HFFc6 (cell line): ENCODE data around the gene TFIP11. TPM values are rescaled to one million over a fixed set of nuclear protein-coding genes. Genes with fewer than 3 reads are reported as not detected.
A peak's percentile ranks its signal among the peaks of the same experiment; 100 is the strongest.
"Not testable (repeated sequence)": the region's sequence is repeated elsewhere in the genome, so short reads cannot be mapped to it uniquely, and the experiment has no call there.

Source experiments
- DNase-seq: peaks from one replicate; pipeline ENCODE4 v3.0.0-alpha.2; 2018
- H3K27ac Mint-ChIP-seq: 2 replicates; pipeline ENCODE4 v1.8.0; 2020; ENCODE audit warnings: mild to moderate bottlenecking, mixed read lengths
- H3K27me3 Mint-ChIP-seq: 2 replicates; pipeline ENCODE4 v1.8.0; 2021; ENCODE audit warnings: mild to moderate bottlenecking, moderate library complexity, mixed read lengths; ENCODE audit not compliant: insufficient read depth
- H3K36me3 Mint-ChIP-seq: 2 replicates; pipeline ENCODE4 v1.8.0; 2021; ENCODE audit warnings: low read depth, mixed read lengths
- H3K4me1 Mint-ChIP-seq: 2 replicates; pipeline ENCODE4 v1.8.0; 2020; ENCODE audit warnings: low read depth, mixed read lengths
- H3K4me3 Mint-ChIP-seq: 2 replicates; pipeline ENCODE4 v1.8.0; 2020; ENCODE audit warnings: mild to moderate bottlenecking, moderate library complexity, mixed read lengths
- H3K9me3 Mint-ChIP-seq: 2 replicates; pipeline ENCODE4 v1.8.0; 2020; ENCODE audit warnings: mild to moderate bottlenecking, mixed read lengths
- total RNA-seq, 6 experiments: library from RNA; stranded (reverse); fragmentation: NEBNext Ultra II Directional; extraction: Animal tissue kit (Norgen Biotek cat#: 25700); gene quantifications; 2 replicates in 1 of 6; 3 replicates in 5 of 6; pipeline ENCODE4 v1.2.3, GENCODE V29; 2021
- TF ChIP-seq, protein P1 (sequence below): fragments of 200-600 bp; sonication (generic); IDR thresholded peaks from 2 replicates; pipeline ENCODE4 v1.5.0; 2021; ENCODE audit warnings: antibody characterized with exemption, mild to moderate bottlenecking

Gene TFIP11
- total RNA-seq, 6 experiments from 2014 or later, result 31.4 to 35.8 (median 33.9) TPM

DNA sequence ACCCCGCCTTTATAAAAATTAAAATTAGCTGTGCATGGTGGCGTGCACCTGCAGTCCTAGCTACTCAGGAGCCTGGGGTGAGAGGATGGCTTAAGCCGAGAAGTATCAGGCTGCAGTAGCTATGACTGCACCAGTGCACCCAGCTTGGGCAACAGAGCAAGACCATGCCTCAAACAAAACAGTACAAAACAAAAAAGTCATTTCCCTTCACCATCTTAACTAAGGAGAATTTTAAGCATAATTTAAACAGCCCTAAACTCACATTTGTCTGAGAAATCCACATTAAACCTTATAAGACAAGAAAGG, 23.3 kb upstream of the TFIP11 start:
- Mint-ChIP-seq H3K27me3 (no peaks in the 10 kb centered on the region), H3K9me3 (no peaks in the 10 kb centered on the region)
- TF ChIP-seq, protein P1, sequence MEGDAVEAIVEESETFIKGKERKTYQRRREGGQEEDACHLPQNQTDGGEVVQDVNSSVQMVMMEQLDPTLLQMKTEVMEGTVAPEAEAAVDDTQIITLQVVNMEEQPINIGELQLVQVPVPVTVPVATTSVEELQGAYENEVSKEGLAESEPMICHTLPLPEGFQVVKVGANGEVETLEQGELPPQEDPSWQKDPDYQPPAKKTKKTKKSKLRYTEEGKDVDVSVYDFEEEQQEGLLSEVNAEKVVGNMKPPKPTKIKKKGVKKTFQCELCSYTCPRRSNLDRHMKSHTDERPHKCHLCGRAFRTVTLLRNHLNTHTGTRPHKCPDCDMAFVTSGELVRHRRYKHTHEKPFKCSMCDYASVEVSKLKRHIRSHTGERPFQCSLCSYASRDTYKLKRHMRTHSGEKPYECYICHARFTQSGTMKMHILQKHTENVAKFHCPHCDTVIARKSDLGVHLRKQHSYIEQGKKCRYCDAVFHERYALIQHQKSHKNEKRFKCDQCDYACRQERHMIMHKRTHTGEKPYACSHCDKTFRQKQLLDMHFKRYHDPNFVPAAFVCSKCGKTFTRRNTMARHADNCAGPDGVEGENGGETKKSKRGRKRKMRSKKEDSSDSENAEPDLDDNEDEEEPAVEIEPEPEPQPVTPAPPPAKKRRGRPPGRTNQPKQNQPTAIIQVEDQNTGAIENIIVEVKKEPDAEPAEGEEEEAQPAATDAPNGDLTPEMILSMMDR, result no peak

DNA sequence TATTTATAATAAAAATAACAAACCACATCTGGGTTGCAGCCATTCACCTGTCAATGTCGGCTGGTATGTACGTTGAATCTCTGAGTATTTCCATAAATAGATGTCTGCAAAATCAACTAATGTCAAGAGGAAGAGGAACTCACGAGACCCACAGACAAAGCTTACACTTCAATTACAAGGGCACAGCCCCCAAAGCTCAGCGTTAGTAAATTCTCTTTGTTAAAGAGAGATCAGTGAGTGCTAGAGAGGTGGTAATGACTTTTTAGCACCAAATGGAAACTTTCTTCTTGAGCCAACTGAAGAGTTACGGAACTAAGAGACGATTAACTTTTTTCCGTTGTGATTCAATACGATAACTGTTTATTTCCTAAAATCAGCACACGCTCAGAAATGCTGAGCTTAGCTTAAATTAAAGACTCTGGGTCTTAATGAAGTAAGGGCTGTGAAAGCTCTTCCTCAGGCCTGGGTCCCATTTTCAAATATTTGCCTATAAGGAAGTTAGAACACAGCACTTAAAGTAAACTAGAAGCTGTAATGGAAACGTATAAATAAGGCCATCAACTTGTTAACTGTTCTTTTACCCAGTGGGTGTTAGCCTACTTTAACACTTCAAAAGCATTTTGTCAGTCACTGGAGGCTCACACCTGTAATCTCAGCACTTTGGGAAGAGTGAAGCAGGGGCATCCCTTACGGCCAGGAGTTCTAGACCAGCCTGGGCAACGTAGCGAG, 22.8 kb upstream of the TFIP11 start:
- no peak for DNase-seq
- TF ChIP-seq, protein P1, result no peak
- H3K9me3 Mint-ChIP-seq, result no peaks in the 10 kb centered on the region
- no peak overlapping the region for H3K4me3 Mint-ChIP-seq
- no peaks in the 10 kb centered on the region for H3K27me3 Mint-ChIP-seq
- H3K27ac Mint-ChIP-seq, result no peak overlapping the region
- peaks cover 12% of the 10 kb centered on the region for H3K36me3 Mint-ChIP-seq
- peaks cover 4% of the 10 kb centered on the region; the same call in 1 of the 2 replicates for H3K4me1 Mint-ChIP-seq

More for the DNA sequence above, 23.3 kb upstream of the TFIP11 start:
- Mint-ChIP-seq H3K27ac (no peak overlapping the region), H3K4me1 (peaks cover 4% of the 10 kb centered on the region; the same call in 1 of the 2 replicates), H3K36me3 (peaks cover 12% of the 10 kb centered on the region), H3K4me3 (no peak overlapping the region)
- DNase-seq, result no peak

DNA sequence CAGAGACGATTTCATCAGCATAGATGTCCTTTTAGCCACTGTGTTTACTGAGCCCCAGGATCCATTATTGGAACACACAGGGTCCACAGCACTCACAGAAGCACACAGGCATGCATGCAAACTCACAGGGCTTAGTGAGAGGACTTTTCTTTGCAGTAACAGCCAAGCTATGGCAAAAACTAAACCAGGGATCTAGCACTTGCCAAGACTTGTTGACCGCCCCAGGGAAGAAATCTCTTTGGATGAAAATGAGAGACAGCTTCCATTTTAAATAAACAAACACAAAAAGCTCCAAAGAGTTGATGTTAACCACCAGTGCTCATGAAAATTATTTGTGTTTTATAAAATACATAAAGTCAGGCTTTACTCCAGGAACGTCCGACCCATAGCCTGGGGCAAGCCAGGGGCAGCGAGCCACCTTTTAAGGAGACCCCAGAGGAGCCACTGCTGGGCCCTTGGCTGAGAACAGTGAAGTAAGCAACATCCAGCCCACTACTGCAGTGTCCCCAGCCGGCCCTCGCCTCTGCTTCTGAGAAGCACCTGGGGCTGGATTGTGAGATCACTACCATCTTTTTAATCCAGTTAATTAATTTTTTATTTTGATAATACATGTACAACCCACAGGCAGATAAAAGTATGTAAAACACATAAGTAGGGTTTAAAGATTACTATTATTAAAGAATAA, 22.0 kb upstream of the TFIP11 start:
- H3K36me3 Mint-ChIP-seq, result peaks cover 12% of the 10 kb centered on the region
- no peaks in the 10 kb centered on the region for H3K27me3 Mint-ChIP-seq
- H3K9me3 Mint-ChIP-seq, result no peaks in the 10 kb centered on the region
- peak overlapping the region; percentile 40; the same call in 1 of the 2 replicates for H3K27ac Mint-ChIP-seq
- TF ChIP-seq, protein P1, result no peak
- H3K4me3 Mint-ChIP-seq, result no peak overlapping the region
- H3K4me1 Mint-ChIP-seq, result peaks cover 4% of the 10 kb centered on the region; the same call in 1 of the 2 replicates
- DNase-seq, result no peak

DNA sequence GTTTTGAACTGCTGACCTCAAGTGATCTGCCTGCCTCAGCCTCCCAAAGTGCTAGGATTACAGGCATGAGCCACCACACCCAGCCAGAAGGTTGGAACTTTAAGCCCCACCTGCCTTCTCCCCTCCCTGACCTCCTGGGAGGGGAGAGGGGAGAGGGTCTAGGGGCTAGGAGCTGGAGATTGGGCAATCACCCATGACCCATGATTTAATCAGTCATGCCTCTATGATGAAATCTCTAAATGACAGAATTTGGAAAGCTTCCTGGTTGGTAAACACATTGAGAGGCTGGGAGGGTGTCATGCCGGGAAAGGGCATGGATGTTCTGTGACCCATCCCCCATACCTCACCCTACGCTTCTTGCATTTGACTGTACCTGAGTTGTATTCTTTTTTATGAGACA, 17.1 kb upstream of the TFIP11 start:
- Mint-ChIP-seq H3K36me3 (peaks cover 17% of the 10 kb centered on the region), H3K27me3 (no peaks in the 10 kb centered on the region), H3K4me1 (0 out of 2 replicates have a peak, but pooled peaks cover 9% of the 10 kb centered on the region), H3K4me3 (no peak overlapping the region), H3K9me3 (no peaks in the 10 kb centered on the region), H3K27ac (no peak overlapping the region)
- no peak for DNase-seq
- TF ChIP-seq, protein P1, result no peak

DNA sequence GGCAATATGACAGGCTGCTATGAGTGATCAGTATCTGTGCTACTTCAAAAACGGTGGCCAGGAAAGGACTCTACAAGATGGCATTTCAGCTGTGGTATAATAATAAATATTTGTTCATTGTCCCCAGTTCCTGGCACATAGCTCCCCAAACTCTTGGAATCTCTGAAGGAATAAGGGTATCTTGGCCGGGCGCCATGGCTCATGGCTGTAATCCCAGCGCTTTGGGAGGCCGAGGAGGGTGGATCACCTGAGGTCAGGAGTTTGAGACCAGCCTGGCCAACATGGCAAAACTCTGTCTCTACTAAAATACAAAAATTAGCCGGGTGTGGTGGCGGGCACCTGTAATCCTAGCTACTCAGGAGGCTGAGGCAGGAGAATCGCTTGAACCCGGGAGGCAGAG, 16.2 kb upstream of the TFIP11 start:
- not testable (repeated sequence) for H3K27me3 Mint-ChIP-seq, H3K27ac Mint-ChIP-seq, DNase-seq, H3K9me3 Mint-ChIP-seq, H3K4me1 Mint-ChIP-seq, H3K4me3 Mint-ChIP-seq
- peaks cover 17% of the 10 kb centered on the region for H3K36me3 Mint-ChIP-seq
